Mucosa of gallbladder (tissue), 1 donor: ENCODE measurements around the gene SHISA2. TPM values are rescaled to one million over a fixed set of nuclear protein-coding genes. Genes with fewer than 3 reads are reported as not detected.
"Not testable (repeated sequence)": the region's sequence is repeated elsewhere in the genome, so short reads cannot be mapped to it uniquely, and the experiment has no call there.

Experiments
- DNase-seq: peaks from one replicate; pipeline ENCODE4 v3.0.0-alpha.2; 2020; ENCODE audit warnings: low spot score
- total RNA-seq: library from RNA; stranded (reverse); gene quantifications from one replicate; pipeline ENCODE4 v1.2.1, GENCODE V29; 2021
- donor health status: DM: no; HTN: no; CAD: no.

The SHISA2 gene
- total RNA-seq, result 0.32 TPM

DNA sequence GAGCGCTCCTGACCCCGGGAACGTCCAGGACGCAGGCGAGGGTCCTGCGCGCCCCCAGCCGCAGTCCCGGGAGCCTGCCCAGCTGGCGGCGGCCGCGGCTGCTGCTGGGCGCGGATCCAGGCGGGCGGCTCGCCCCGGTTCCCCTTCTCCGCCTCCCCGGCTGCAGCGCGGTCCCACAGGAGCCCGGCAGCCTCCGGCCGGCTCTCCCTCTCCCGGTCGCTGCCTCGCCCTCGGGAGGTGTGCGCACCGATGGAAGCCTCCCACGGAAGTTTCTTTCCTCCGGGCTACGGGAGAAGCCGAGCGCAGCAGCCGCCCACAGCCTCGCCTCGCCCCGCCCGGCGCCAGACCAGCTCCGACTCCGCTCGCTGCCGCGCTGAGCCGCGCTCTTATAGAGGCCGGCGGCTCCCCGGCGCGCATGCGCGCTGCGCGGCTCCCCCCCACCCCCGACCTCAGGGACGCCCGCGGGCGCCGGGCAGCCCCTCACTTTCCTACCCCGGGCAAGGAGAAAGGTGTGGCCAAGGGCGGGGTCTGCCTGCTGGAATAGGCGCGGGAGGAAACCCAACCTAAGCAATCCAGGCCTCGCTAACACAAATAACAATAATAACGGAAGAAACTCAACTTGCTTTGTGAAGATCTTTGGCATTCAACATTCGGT, at the start of gene SHISA2:
TSS of gene SHISA2 (minus strand) at position 360 of the 655 bp plus-strand sequence. CDS start 1,041 bp downstream, outside the sequence.
- DNase-seq, result no peak

DNA sequence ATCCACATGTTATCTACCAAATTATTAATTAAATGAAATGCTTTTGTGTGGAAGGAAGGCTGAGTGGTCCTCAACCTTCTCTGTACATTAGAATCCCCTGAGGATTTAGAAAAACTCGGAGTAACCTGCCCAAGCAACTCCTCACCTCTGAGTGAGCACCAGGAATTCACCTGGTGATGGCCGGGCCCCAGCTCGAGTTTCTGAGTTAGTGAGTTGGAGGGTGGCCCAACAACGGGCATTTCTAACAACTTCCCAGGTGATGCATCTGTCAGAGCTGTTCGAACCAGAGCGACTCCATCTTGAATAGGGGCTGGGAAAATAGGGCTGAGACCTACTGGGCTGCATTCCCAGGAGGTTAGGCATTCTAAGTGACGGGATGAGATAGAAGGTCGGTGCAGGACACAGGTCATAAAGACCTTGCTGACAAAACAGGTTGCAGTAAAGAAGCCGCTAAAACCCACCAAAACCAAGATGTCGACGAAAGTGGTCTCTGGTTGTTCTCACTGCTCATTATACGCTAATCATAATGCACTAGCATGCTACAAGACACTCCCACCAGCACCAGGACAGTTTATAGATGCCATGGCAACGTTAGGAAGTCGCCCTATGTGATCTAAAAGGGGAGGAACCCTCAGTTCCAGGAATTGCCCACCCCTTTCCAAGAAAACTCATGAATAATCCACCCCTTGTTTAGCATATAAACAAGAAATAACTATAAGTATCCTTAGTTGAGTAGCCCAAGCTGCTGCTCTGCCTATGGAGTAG, 44.2 kb upstream of the SHISA2 start:
- DNase-seq, result no peak

DNA sequence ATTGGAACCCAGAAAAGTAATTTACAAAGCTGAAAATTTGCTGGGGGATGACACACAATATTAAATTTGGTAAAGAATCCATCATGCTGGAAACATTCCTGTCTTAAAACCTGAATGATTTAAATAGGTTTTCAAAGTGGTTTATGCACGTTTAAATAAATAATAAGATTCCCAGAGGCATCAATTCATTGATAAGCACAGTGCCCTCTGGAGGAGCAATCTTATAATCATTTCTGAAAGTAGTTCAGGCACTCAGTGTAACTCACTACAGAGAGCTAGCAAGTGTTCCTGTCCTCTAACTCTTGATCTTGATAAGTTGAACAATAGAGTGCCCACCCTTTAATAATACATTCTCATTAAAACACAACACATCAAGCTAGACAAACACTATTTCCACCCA, 43.5 kb upstream of the SHISA2 start:
- DNase-seq, result no peak

DNA sequence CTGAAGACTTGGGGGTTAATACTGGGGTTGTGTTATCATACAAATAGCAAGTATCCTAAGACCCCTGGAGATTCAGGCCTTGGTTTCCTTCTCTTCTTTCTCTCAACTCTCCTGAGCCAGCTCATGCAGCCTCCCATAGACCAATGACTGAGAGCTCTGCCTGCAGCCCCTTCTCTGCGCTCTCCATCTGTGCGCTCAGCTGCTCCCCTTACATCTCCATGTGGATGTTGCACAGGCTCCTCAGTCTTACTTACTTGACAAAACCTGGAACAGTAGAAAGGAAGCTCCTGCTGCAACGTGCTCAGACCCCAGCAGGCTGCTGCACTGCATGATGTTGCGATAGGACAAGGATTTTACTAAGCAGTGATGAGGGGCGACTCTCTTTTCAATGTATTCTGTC, 25.0 kb upstream of the SHISA2 start:
- DNase-seq, result not testable (repeated sequence)

DNA sequence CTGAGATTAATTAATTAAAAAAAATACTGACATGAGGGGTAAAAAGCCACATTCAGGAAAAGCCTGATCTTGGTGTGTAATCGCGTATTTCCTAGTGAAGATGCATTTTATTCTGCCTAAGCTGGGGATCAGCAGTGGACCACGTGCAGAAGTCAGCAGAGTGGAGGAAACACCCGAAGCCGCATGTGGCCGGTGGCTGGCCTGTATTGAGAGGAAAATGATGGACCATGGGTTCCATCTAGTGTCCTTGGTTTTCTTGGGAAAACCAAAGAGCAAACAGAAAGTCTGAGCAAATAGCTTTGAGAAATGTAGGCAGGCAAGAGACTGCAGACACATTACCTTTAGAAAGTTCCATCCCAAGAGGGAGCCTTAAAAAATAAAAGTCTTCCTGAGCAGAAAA, 23.7 kb upstream of the SHISA2 start:
- DNase-seq, result no peak

DNA sequence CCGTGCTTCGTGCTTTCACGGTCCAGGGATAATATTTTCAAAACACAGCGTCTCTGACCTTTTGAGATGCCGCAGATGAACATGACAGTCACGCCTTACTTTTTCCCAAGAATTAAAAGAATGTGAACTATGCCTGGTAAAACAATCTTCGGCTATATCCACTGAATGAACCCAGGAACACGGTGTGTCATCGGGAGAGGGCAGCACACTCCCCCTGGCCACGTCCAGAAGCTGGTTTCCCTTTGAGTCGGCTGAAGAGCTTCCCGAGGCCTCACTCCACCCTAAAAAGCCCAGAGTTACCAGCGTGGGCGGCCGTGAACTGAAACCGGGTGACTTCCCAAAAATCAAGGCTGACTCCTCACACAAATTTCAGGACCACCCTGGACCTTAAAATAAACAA, 22.9 kb upstream of the SHISA2 start:
- no peak for DNase-seq

DNA sequence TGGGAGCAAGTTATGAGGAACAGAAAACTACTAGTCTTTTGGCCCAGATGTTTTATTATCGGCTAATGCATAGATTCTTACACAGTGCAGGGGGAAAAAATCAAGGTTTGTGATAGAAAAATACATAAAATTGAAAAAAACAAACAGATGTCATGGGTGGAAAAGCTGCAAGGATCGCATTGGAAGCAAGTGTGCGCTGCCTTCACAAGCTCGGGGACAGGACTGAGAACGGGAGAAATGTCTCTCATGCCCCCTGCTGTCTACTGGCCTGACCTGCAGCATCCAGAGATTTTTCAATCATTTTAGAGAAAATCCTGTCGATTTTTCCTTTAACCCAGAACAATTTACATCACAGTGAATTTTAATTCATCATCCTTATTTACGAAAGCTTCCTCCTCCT, 20.5 kb upstream of the SHISA2 start:
- DNase-seq, result not testable (repeated sequence)

DNA sequence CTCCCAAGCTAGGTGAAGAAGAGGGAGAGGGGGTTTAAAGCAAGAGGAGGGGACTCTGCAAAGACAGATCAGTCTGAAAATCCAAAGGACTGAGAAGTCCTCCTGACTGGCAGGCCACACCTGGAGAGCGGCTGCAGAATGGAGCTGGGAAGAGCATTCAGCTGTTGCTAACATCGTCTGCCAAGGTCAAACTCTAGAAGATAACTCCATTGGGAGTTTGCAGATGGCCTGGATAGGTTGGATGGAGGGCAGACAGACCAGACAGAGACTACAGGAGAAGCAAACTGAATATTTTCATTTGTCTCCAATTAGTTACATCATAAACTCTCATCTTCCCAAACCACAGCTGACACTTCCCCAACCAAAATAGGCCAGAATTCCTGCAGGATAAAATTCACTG, 19.9 kb upstream of the SHISA2 start:
- DNase-seq, result no peak

DNA sequence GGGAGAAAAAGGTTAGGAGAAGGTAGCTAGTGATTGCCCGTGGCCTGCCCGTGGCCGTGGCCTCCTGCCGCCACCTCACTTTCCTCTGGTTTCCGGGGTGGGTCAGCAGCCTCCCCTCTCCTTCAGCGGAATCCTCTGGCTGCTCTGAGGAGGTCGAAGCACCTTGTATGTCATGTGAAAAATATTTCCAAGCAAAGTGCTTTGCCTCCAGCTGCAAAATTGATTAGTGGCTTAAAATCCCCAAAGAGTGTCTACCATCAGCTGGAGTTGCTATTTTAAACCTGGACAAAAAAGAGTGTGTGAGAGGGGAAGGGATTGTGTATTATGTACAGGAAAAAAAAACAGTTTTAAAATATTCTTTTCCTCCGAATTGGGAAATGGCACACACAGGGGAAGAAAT, 17.8 kb upstream of the SHISA2 start:
- not testable (repeated sequence) for DNase-seq

DNA sequence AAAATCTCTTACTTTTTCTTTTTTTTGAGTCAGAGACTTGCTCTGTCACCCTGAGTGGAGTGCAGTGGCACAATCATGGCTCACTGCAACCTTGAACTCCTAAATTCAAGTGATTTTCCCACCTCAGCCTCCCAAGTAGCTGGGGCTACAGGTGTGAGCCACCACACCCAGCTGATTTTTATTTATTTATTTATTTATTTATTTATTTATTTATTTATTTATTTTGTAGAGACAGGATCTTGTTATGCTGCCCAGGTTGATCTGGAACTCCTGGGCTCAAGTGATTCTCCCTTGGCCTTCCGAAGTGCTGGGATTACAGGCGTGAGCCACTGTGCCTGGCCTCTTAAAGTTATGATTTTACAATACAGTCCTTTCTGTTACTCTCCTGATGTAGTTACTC, 16.6 kb upstream of the SHISA2 start:
- not testable (repeated sequence) for DNase-seq

DNA sequence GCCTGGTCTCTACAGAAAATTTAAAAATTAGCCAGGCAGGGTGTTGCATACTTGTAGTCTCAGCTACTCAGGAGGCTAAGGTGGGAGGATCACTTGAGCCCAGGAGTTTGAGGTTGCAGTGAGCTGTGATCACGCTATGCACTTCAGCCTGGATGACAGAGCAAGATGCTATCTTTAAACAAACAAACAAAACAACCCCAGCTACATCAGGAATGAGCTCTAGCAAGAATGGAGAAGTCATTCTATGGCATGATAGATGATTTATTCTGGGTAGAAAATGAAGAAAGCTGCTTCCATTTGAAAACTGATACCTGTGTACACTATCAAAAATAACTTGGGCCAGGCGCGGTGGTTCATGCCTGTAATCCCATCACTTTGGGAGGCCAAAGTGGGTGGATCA, 15.8 kb upstream of the SHISA2 start:
- no peak for DNase-seq

DNA sequence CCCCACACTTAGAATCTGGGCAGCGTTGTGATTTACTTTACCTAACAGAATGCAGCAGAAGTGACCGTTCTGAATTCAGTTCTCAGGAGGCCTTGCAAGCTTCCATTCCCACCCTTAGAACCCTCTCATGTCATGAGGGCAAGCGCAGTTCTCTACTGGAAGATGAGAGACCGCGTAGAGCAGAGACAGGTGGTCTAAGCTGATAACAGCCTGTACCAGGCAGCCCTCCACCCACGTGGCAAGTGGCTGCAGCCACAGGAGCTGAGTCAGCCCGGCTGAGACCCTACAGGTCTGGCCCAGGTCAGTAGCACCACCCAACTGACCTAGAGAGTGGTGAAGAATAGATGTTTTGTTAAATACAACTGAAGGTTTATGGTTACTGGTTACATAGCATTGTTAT, 14.7 kb upstream of the SHISA2 start:
- not testable (repeated sequence) for DNase-seq

DNA sequence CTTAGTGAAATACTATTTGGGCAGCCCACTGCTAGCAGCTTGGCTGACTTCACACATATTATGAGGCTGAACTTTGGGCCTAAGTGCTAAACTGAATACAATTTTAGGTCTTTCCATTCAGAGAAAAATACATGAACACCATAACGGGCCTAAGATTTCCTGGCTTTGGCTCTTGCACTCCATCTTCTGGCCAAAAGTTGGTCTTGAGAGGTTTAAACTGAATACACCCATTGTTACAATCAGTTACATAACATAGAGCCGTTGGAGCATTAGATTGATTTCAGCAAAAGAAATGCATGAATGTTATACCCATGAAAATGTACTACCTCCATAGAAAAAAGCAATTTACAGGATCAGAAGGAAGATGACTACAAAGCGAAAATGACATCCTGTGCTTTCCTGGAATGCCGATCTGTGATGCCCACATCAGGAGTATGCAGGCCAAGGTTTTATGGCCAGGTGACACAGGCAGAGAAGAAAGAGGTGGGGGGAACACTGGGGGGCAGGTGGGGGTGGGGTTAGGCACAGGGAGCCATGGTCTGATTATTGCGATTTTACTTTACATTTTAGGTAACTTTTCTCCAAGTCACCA, 11.1 kb upstream of the SHISA2 start:
- DNase-seq, result peak; percentile 53

DNA sequence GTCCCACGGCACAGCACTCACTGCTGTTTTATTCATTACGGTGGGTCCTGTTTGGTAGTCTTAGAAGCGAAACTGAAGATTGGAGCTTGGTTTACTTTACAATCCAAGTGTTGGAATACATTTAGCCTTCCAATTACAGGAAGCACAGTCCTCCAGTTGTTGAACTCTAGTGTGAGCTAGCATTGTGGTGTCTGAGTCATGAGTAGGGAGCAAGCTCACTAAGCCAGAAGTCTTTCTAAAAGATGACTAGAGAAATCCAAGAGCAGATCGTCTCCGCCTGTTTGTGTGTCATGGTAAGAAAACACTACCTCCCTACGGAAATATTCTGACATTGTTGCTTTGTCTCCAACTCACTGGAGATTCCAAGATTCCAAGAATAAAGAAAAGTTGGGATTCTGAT, 10.1 kb upstream of the SHISA2 start:
- no peak for DNase-seq

DNA sequence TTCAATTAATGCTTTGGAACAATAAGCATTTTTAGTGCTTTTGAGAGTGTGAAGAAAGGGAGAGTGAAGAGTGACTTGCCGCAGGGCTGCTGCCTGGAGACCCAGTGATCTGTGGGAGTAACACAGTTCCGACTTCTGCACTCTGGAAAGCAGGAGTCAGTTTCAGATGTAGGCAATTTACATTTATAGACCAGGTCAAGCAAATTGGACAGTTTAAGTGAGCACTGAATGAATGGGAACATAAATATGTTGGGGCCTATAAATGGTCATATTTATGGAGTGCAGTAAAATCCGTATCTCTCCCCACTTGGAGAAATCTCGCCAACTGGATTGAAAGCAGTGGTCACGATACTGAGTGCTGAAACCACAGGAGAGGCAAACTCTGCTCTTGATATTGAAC, 9.4 kb upstream of the SHISA2 start:
- DNase-seq, result no peak

DNA sequence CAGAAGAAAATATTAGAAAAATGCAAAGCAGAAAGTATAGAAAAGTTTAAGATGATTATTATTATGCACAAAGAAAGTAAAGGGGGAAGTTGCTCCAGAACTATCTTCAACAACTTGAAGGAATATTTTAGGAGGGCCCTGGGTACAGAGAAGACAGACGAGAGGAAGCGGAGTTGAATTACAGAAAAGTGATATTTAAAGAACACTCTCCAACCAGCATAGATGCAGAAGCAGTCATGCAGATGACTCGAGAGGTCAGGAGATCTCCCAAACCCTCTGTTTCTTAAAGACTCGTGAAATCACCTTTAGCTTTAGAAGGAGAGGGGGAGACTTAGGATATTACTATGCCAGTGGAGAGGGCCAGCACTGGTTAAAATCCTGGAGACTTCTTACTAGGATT, 8.5 kb upstream of the SHISA2 start:
- no peak for DNase-seq

DNA sequence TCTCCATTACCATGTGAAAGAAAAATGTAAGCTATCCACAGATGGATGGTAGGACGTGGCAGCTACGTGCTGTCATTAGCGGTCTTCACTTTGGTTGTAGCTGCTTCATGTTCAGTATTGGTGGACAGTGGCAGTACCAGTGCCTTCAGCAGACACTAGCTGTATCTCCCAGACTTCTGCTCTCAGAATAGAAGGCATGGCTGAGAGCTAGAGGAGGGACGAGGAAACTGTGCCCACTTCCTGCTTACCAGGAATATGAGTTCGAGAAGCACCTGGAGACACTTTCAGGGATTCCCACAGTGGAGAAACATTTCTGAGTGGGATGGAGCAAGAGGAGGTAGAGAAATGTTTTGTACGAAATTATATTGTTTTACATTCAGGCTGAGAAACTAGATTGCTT, 6.9 kb upstream of the SHISA2 start:
- DNase-seq, result no peak

DNA sequence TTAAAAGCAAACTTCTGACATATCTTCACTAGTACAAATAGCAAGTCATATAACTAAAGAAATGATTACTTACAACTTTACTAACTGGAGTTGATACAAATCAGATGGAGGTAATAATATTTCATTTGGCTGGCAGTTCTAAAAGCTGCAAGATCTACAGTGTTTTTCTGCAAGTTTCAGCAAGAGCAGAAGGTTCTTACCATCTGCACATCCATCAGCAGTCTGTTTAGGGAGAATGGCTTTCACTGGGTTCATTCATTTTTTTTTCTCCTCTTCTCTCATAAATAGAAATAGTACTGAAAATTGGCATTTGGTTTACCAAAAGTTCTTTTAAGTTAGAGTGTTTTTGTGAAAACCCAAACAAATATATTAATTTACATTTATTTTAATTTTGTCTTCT, 3.1 kb upstream of the SHISA2 start:
- no peak for DNase-seq

DNA sequence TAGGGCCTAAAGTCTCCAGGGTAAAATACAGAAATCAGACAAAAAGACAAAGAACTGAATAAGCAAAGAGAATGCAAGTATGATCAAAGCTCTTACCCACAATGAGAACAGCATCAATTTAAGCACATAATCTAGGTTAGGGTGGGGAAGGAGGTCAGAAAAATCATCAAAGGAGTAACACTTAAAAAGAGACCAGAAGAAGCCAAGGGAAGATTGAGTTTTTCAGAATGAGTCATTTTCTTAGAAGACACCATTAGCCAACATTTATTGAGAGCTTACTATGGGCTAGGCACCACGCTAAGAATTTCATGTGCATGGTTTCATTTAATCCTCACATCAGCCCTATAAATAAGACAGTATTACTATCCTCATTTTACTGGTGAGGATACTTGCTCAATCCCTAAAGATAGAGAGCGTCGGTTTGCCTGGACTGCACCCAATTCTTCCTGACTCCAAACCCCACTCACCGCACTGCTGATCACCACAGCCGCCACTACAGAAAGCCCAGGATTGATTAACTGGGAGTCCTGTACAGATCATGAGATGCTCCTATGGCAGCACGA, 1.7 kb upstream of the SHISA2 start:
- no peak for DNase-seq

DNA sequence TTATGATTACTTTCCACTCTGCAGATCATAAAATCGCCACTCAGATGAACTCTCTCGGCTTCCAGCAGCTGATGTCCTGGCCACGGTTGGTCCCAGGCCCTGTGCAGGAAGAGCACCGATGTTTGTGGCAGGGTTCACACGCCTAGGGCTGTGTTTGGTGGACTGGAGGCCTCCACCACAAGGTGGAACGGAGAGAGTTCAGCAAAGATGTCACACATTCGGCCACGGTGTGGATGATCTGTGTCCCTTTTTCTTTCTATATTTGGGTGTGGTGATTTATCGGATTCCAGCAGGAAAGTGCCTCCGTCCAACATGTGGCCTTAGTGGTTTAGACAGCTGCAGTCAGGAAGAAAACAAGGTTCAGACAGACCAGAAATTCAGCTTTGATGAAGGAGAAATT, 521 bp upstream of the SHISA2 start:
- DNase-seq, result no peak

DNA sequence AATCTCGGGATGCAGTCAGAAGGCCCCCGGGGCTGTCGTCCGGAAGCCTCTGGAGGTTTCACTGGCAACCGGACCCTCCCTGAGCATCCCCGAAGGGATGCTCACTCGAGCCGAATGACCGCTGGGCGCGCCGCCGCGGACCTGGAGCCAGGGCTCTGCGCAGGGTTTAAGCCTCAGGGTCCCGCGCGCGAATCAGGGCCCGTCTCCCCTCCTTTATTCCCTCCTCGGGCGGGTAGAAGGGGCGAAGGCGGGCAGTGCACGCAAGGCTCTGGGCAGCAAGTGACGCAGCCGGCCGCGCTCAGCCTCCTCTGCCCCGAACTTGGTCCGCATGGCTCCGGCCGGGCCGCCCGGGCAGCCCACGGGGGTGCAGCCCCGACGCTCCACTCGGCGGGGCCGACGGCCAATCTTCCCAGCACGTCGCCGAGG, 572 bp downstream of the SHISA2 start:
- no peak for DNase-seq

DNA sequence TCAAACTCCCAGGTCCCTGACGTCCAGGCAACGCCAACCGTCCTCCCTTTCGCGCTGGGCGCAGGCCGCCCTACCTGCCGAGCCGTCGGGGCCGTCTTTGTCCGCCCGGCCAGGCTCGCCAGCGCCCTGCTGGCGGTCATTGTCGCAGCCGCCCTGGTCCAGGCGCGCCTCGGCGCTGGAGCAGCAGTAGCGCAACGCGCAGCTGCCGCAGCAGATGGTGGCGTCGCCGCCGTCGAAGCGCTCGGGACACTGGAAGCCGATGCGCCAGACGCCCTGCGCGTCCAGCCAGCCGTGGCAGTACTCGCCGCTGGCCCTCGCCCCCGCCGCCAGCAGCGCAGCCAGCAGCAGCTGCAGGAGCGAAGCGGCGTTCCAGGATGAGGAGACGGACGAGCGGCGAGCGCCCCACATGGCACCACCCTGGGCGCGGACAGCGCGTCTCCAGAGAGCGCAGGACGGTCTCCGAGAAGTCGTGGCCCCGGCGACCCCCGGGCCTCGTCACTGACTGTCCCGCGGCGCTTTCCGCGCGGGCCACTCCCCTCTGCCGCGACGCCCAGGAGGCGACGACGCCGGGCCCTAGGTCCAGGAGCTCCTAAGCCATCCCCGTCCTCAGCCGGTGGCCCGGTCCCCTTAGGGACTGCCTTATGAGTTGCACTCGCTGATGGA, 1.1 kb downstream of the SHISA2 start:
- DNase-seq, result no peak
